Measurements from ENCODE around the gene ZNF385B.

The ZNF385B gene

DNA sequence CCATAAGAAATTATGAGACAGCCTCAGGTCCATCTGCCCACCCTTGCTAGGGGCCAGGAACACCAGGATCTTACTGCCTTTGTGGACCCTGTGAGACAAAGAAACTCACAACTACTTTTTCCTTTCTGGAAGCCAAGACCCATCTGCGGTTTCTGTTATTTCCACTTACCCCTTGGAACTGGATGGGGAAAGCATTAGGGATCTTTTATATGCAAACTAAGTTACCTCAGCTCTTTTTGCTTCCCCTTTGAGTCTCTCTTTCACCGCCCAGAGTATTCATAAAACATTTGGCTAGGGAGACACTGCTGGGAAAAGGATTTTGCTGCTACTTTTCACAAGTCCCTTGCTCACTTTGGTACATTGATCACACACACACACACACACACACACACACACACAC is 95.7 kb downstream of the ZNF385B start:
- Mint-ChIP-seq H3K4me3 (no peak overlapping the region), H3K9me3 (peaks cover 3% of the 10 kb centered on the region), H3K27me3 (peaks cover 22% of the 10 kb centered on the region), H3K27ac (no peak overlapping the region), H3K4me1 (ENCODE audit: low read depth) (no peaks in the 10 kb centered on the region), H3K36me3 (ENCODE audit: low read depth) (no peaks in the 10 kb centered on the region)

DNA sequence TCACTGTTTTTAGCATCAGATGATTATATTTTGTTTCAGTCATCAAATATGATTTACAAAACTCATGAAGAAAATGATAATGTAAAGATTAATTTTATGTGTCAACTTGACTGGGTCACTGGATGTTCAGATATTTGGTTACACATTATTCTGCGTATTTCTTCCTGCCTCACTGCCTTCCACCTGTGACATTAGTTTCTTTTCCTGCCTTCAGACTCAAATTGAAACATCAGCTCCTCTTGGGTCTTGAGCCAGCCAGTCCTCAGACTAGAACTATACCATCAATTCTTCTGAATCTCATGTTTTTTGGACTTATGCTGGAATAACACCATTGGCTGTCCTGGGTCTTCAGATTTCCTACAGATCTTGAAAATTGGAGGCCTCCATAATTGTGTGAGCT is 96.7 kb downstream of the ZNF385B start:
- H3K27ac Mint-ChIP-seq: no peak overlapping the region

DNA sequence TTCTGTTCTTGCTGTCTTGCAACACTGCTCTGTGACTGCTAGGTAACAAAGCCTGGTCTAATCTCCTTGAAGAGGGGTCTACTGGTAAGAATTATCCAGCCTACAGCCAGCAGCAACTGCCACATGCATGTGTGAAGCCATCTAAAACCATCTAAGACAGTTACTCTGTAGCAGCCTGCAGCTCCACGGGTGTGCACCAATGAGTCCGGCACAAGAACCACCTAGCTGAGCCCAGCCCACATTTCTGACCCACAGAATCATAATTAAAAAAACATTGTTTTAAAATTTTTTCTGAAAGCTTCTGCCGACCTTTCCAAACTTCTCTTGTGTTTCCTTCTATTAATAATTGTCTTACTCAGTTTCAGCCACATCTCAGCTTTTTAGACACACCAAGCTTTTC is 102.8 kb downstream of the ZNF385B start:
- Mint-ChIP-seq H3K4me3 (no peak overlapping the region), H3K27ac (no peak overlapping the region), H3K27me3 (no peaks in the 10 kb centered on the region), H3K9me3 (peaks cover 3% of the 10 kb centered on the region), H3K36me3 (ENCODE audit: low read depth) (no peaks in the 10 kb centered on the region), H3K4me1 (ENCODE audit: low read depth) (no peaks in the 10 kb centered on the region)

More for the DNA sequence above, 96.7 kb downstream of the ZNF385B start:
- Mint-ChIP-seq H3K36me3 (ENCODE audit: low read depth) (no peaks in the 10 kb centered on the region), H3K4me1 (ENCODE audit: low read depth) (no peaks in the 10 kb centered on the region), H3K27me3 (peaks cover 22% of the 10 kb centered on the region), H3K4me3 (no peak overlapping the region), H3K9me3 (peaks cover 3% of the 10 kb centered on the region)

DNA sequence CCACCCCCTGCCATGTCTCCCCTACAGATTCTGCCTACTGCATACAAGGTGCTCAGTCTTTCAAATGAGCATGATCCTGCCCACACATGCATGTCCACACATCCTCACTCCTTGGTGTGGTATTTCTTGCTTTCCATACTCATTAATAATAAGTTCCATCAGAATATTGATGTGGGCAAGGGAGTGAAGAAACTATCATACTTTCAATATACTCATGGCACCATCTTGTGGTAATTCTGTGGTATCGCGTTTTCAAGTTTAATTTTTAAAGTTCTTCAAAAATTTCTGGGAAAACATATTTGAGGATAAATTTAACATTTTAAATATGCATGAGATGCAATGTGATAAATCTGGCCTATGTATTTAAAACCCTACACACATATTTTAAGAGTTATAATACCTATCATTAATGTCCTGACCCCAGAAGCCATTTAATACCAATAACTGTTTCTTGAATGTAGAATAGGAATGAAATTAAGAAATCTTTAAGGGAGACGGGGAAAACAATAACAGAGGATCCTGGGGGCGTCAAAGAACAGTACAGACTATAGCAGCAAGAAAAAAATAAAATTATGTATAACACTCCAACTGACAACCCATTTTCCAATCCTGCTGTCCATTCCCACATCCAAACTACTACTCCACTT is 110.1 kb downstream of the ZNF385B start:
- Mint-ChIP-seq H3K4me3 (no peak overlapping the region), H3K27ac (no peak overlapping the region), H3K27me3 (no peaks in the 10 kb centered on the region), H3K9me3 (no peaks in the 10 kb centered on the region), H3K36me3 (ENCODE audit: low read depth) (no peaks in the 10 kb centered on the region), H3K4me1 (ENCODE audit: low read depth) (no peaks in the 10 kb centered on the region)

DNA sequence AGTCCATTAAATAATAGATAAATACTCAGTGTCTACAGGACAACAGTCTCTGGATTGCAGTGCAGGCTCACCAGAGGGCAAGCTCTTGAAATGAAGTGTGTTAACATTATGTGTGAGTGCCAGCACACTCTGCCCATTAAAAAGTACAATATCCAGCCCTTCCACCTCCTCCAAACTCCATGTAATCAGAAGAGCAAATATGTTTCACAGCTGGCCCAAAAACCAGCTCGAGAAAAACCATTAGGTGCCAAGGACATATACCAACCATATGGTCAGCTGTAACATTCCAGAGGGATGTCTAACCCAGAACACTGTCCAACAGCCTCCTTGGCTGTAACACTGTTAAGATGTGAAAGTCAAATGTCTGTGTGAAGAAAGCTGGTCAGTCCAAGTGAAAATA is 112.2 kb downstream of the ZNF385B start:
- no peak overlapping the region for H3K27ac Mint-ChIP-seq
- H3K9me3 Mint-ChIP-seq: no peaks in the 10 kb centered on the region
- no peaks in the 10 kb centered on the region for H3K36me3 Mint-ChIP-seq (ENCODE audit: low read depth)
- no peak overlapping the region for H3K4me3 Mint-ChIP-seq
- H3K4me1 Mint-ChIP-seq (ENCODE audit: low read depth): no peaks in the 10 kb centered on the region
- H3K27me3 Mint-ChIP-seq: no peaks in the 10 kb centered on the region

DNA sequence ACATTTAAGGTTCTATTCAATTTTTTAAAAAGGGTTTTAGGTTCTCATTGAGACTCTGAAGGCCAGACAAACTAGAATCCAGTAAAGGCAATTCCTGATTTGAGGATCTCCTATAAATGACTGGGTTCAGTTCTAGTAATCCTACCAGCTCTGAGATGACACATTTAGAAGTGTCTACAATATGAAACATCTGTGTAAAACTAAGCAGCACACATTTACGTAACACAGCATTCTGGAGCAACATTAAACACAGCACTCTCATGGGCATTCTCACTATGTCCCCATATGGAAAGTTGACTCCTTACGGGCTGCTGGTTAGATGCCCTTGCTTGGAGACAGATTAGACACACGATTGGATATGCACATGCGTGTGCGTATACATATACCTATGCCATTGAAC is 114.4 kb downstream of the ZNF385B start:
- no peaks in the 10 kb centered on the region for H3K36me3 Mint-ChIP-seq (ENCODE audit: low read depth)
- no peaks in the 10 kb centered on the region for H3K27me3 Mint-ChIP-seq
- H3K4me3 Mint-ChIP-seq: no peak overlapping the region
- no peaks in the 10 kb centered on the region for H3K4me1 Mint-ChIP-seq (ENCODE audit: low read depth)
- no peak overlapping the region for H3K27ac Mint-ChIP-seq
- no peaks in the 10 kb centered on the region for H3K9me3 Mint-ChIP-seq

DNA sequence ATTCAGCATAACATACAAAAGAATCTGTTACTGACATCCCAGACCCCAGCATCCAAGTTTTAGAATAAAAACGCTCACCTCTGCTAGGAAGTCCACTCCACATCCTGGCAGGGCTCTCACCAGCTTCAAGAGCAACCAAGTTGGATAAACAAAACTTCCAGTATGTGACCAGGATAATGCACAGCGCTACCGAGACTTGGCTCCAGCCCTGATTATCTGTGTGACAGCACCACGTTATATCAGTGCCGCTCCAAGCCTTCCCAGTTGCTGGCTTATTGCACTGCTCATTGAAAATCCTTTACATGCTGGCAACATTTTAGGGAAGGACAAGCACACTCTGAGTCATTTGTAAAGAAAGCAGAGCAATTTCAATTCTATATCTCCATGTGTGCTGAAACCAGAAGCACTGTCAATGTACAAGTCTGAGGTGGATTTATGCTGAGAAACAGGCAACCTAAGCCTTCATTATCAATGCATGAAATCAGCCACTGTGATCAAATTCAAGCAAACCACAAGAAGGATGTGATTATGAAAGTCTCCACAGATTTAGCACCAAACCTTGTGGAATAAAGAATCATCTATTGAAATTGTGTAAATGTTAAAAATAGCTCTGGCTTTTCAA is 115.7 kb downstream of the ZNF385B start:
- H3K9me3 Mint-ChIP-seq: no peaks in the 10 kb centered on the region
- no peaks in the 10 kb centered on the region for H3K4me1 Mint-ChIP-seq (ENCODE audit: low read depth)
- no peak overlapping the region for H3K4me3 Mint-ChIP-seq
- H3K27me3 Mint-ChIP-seq: peaks cover 6% of the 10 kb centered on the region
- no peak overlapping the region for H3K27ac Mint-ChIP-seq
- H3K36me3 Mint-ChIP-seq (ENCODE audit: low read depth): no peaks in the 10 kb centered on the region

DNA sequence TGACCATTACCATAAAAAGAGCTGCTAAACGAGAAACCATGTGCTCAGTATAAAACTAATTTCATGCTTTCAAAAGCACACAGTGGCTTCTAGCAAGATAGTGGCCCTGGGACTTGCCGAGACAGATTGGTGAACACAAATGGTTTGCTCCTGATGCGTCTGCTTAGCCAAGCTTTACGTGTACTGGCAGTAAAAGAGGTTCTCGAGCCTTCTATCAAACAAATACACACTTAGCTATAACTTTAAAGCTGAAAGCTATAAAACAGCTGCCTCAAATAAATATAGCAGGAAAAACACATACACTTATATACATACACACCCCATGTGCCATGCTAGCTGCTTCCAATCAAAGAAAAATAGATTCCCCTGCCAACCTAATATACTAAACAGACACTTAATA is 117.0 kb downstream of the ZNF385B start:
- Mint-ChIP-seq H3K4me1 (ENCODE audit: low read depth) (no peaks in the 10 kb centered on the region), H3K27me3 (peaks cover 13% of the 10 kb centered on the region), H3K27ac (no peak overlapping the region), H3K9me3 (no peaks in the 10 kb centered on the region), H3K36me3 (ENCODE audit: low read depth) (no peaks in the 10 kb centered on the region), H3K4me3 (no peak overlapping the region)

DNA sequence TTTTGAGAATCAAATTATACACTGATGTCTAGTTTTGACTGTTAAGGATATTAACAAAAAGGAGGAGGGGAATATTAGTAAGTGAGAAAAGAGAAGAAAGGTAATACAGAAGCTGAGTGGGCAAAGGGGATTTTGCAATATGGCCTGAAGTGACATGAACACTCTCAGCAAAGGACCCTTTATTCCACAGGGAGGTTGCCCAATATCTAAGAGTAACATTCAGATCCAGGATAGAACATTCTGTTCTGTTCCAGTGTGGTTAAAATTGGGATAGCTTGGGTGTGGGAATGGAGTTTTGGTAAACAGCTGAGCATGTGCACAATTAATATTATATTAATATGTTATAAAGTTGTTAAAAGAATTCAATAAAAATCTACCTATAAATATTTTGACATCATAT is 120.1 kb downstream of the ZNF385B start:
- H3K4me1 Mint-ChIP-seq (ENCODE audit: low read depth): no peaks in the 10 kb centered on the region
- no peak overlapping the region for H3K27ac Mint-ChIP-seq

DNA sequence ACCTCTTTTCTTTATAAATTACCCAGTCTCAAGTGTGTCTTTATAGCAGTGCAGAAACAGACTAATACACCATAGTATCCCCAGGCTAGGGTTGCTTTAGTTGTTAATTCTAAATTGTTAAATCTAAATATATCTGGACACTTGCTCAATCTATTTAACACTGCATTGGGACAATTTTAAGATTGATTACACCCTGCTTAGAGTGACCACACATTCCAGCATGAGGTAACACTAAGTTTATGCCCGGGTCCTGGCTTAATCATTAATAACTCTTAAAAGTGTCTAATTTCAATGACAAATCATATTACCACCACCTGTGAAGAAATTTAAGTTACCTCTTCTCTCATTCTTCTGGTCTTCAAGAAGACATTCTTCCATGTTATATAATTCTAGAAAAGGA is 131.4 kb downstream of the ZNF385B start:
- H3K27me3 Mint-ChIP-seq: peaks cover 10% of the 10 kb centered on the region
- no peaks in the 10 kb centered on the region for H3K9me3 Mint-ChIP-seq
- H3K4me3 Mint-ChIP-seq: no peak overlapping the region
- no peak overlapping the region for H3K27ac Mint-ChIP-seq
- H3K4me1 Mint-ChIP-seq (ENCODE audit: low read depth): no peaks in the 10 kb centered on the region
- no peaks in the 10 kb centered on the region for H3K36me3 Mint-ChIP-seq (ENCODE audit: low read depth)

More for the DNA sequence above, 120.1 kb downstream of the ZNF385B start:
- peaks cover 16% of the 10 kb centered on the region for H3K27me3 Mint-ChIP-seq
- H3K36me3 Mint-ChIP-seq (ENCODE audit: low read depth): no peaks in the 10 kb centered on the region
- no peaks in the 10 kb centered on the region for H3K9me3 Mint-ChIP-seq
- H3K4me3 Mint-ChIP-seq: no peak overlapping the region

DNA sequence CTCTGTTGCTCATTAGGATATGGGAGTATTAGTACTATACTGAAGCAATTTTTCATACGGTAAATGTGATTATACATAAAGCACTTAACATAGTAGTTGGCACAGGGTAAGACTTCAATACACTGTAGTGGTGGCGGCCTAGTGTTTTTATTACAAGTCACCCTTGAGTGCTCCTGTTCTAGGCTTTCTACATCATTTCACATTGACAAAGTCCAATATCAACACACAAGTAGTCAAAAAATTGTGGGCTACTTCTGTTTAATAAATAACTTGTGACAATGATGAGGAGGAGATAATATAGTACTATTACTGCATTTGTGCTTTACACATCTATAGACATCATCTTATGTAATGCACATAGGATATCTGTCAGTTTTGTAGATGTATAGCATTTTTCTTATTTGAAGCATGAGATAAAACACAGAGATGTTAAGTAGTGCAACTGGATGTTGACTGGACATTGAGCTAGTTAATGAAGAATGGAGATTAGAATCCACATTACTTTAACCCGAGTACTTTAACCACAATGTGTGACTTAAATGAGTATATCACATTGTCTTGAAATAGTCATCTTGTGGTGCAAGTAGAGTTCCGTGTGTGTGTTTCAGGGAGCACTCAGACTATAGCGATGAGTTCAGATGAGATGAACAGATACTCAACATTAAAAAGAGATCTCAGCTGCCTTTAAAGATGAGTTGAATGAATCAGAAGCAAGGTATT is 134.8 kb downstream of the ZNF385B start:
- Mint-ChIP-seq H3K27me3 (peaks cover 6% of the 10 kb centered on the region), H3K4me3 (no peak overlapping the region), H3K9me3 (no peaks in the 10 kb centered on the region), H3K27ac (no peak overlapping the region), H3K4me1 (ENCODE audit: low read depth) (no peaks in the 10 kb centered on the region), H3K36me3 (ENCODE audit: low read depth) (no peaks in the 10 kb centered on the region)

DNA sequence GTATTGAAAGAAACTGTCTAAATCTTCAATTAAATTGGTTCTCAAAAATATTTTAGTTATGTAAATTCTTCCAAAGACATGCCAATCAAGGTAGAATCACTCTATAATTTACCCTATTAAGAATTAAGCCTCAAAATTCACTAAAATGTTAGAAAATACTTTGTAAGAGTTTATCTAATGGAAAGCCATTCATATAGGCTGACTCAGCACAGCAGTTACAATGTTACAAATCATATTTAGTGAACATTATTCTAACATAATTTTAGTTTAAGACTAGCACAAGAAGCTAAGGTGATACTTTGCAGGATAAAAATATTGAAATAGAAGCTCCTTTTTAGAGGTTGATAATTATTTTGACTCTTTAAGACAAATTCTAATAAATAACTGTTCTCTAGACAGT is 137.0 kb downstream of the ZNF385B start:
- H3K4me3 Mint-ChIP-seq: no peak overlapping the region
- no peaks in the 10 kb centered on the region for H3K36me3 Mint-ChIP-seq (ENCODE audit: low read depth)
- no peaks in the 10 kb centered on the region for H3K9me3 Mint-ChIP-seq
- H3K27ac Mint-ChIP-seq: no peak overlapping the region
- no peaks in the 10 kb centered on the region for H3K4me1 Mint-ChIP-seq (ENCODE audit: low read depth)
- H3K27me3 Mint-ChIP-seq: peaks cover under 1% of the 10 kb centered on the region

DNA sequence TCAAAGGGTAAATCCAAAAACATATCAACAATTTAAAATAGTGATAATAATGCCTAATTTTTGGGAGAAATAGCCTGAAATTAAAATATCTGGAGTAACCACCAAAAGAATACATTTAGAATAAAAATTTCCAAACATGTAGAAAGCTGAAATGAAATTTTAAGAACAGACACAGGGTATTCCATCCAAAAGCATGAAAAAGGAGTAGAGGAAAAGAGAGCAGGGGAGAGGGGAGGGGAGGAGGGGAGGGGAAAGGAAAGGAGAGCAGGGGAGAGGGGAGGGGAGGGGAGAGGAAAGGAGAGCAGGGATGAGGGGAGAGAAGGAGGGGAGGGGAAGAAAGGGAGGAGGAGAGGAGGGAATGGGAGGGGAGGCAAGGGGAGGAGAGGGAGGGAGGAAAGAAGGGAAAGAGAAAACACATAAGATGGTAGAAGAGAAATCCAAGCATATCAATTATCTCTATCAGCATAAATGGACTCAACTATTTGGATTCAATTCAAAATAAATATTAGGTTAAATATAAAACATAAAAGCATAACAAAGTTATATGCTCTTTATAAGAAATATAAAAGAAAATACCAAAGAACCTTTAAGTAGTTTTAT is 141.1 kb downstream of the ZNF385B start:
- H3K9me3 Mint-ChIP-seq: no peaks in the 10 kb centered on the region
- H3K4me1 Mint-ChIP-seq (ENCODE audit: low read depth): no peaks in the 10 kb centered on the region
- peaks cover 8% of the 10 kb centered on the region for H3K27me3 Mint-ChIP-seq
- no peak overlapping the region for H3K4me3 Mint-ChIP-seq
- H3K36me3 Mint-ChIP-seq (ENCODE audit: low read depth): no peaks in the 10 kb centered on the region
- H3K27ac Mint-ChIP-seq: no peak overlapping the region

DNA sequence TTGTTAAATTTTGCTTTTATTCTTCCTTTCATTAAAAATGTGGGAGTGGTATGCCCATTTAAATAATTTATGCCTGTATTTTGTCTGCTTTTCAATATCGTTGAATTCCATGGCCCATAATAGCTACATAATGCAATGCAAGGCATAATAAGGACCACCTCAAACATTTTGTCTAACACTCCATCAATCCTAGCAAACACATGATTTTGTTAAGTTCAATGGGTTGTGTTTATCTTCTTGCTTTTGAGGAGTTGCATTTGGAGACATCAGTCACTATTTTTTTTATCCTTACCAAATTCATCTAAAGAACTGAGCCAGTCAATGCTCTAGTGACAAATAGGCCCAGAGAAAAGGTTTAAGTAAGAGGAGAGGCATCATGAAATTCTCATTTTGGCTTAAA is 145.5 kb downstream of the ZNF385B start:
- no peaks in the 10 kb centered on the region for H3K4me1 Mint-ChIP-seq (ENCODE audit: low read depth)
- no peak overlapping the region for H3K27ac Mint-ChIP-seq

DNA sequence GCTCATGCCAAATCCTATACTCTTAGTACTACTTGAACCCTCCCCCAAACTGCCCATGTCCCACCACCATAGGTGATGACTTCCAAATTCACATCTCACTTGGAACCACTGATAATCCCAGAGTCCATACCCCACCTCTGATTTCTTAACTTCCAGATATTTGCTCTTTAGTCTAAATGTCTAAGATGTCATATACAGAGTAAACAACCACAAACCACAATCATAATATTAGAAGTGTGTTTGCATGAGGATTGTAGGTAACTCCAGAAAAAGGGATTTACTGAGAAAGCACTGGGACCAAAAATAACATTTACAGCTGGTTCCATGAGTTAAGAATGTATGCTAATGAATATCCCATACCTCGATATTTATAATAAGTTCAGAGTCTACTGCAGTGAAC is 146.2 kb downstream of the ZNF385B start:
- H3K27me3 Mint-ChIP-seq: peaks cover 8% of the 10 kb centered on the region
- H3K27ac Mint-ChIP-seq: no peak overlapping the region
- no peaks in the 10 kb centered on the region for H3K36me3 Mint-ChIP-seq (ENCODE audit: low read depth)
- no peak overlapping the region for H3K4me3 Mint-ChIP-seq
- H3K4me1 Mint-ChIP-seq (ENCODE audit: low read depth): no peaks in the 10 kb centered on the region
- H3K9me3 Mint-ChIP-seq: no peaks in the 10 kb centered on the region

More for the DNA sequence above, 145.5 kb downstream of the ZNF385B start:
- Mint-ChIP-seq H3K9me3 (no peaks in the 10 kb centered on the region), H3K4me3 (no peak overlapping the region), H3K36me3 (ENCODE audit: low read depth) (no peaks in the 10 kb centered on the region), H3K27me3 (peaks cover 8% of the 10 kb centered on the region)

Measured in stimulated activated naive CD8-positive, alpha-beta T cell treated with anti-CD3 and anti-CD28 coated beads, Interleukin-15, Interleukin-2, amounts not matched to agents 100 ng/mL and 50 ng/mL, for 24 hours (primary cell).